ENCODE data around the gene CLPTM1L.

Gene CLPTM1L

DNA sequence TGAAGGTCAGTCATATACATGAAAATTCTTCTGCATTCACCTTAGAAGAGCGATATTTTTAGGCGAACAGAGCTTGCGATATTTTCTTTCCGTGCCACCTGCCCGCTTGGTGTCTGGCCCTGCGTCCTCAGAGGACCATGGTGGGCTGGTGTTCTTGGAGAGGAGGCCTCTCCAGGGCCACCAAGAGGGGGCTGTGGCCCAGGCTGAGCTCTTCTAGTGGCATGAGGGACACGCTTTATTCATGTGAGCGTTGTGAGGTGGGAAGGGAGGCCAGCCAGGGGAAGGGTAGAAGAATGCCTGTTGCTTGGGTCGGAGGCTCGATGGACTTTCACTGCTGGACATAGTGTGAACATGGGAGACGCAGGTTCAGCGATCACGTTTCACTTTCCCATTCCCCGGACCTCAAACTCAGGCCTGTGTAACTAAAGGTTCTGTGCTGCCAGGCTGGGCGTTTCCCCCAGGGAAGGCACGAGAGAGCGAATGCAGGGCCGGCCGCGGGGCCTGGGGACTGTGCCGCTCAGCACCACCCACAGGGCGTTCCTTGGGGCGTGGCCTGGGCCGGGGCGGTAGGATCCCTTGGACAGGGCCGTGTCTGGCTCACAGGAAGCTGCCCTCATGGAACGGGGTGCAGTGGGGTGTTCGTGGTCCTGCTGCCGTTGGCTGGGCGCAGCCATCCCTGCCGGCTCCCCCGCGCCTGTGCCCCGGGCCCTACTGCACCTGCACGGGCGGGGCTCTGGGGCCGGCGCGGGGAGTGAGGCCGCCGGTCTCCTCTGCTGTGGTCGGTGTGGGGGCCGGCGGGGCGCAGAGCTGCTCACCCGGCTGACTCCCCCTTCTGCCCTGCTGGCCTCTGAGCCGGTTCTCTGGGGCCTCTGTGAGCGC lies 40.7 kb upstream of the CLPTM1L start:
- Mint-ChIP-seq H3K27ac (peak overlapping the region; percentile 99), H3K9me3 (no peaks in the 10 kb centered on the region), H3K27me3 (ENCODE audit: low read depth) (peaks cover 16% of the 10 kb centered on the region), H3K36me3 (ENCODE audit: low read depth) (no peaks in the 10 kb centered on the region), H3K4me1 (ENCODE audit: low read depth) (peaks cover 17% of the 10 kb centered on the region), H3K4me3 (peak overlapping the region; percentile 99)
- DNase-seq (ENCODE audit: low spot score), result peak; percentile 86

GRCh38 chr5:1384521-1384920 lies 39.6 kb upstream of the CLPTM1L start:
- peaks cover 16% of the 10 kb centered on the region for H3K27me3 Mint-ChIP-seq (ENCODE audit: low read depth)
- no peaks in the 10 kb centered on the region for H3K9me3 Mint-ChIP-seq
- H3K27ac Mint-ChIP-seq, result no peak overlapping the region

GRCh38 chr5:1383886-1384401 lies 39.0 kb upstream of the CLPTM1L start:
- H3K4me1 Mint-ChIP-seq (ENCODE audit: low read depth), result peaks cover 17% of the 10 kb centered on the region
- no peaks in the 10 kb centered on the region for H3K36me3 Mint-ChIP-seq (ENCODE audit: low read depth)
- no peak overlapping the region for H3K27ac Mint-ChIP-seq
- H3K9me3 Mint-ChIP-seq, result no peaks in the 10 kb centered on the region
- H3K4me3 Mint-ChIP-seq, result no peak overlapping the region
- peaks cover 16% of the 10 kb centered on the region for H3K27me3 Mint-ChIP-seq (ENCODE audit: low read depth)
- no peak for DNase-seq (ENCODE audit: low spot score)

More at GRCh38 chr5:1384521-1384920, 39.6 kb upstream of the CLPTM1L start:
- Mint-ChIP-seq H3K4me3 (no peak overlapping the region), H3K4me1 (ENCODE audit: low read depth) (peaks cover 17% of the 10 kb centered on the region), H3K36me3 (ENCODE audit: low read depth) (no peaks in the 10 kb centered on the region)
- no peak for DNase-seq (ENCODE audit: low spot score)

DNA sequence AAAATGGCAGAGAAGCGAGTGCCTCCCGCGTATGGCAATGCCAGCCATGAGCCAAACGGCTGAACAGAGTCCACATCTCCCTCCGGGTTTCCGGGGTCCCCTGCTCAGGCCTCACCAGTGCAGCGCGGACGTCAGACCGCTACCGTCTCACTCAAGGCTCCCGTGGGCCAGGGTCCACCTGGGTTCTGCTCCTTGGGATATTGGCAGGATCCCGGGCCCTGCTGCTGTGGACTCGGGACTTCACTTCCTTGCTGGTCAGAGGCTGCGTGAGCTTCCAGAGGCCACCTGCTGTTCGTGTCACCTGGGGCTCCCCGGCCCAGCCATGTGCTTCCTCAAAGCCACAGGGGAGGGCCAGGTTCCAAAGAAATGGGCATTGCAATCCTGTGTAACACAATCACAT lies 38.4 kb upstream of the CLPTM1L start:
- no peak for DNase-seq (ENCODE audit: low spot score)
- peaks cover 17% of the 10 kb centered on the region for H3K4me1 Mint-ChIP-seq (ENCODE audit: low read depth)
- H3K27ac Mint-ChIP-seq, result no peak overlapping the region
- no peaks in the 10 kb centered on the region for H3K36me3 Mint-ChIP-seq (ENCODE audit: low read depth)
- H3K27me3 Mint-ChIP-seq (ENCODE audit: low read depth), result peaks cover 12% of the 10 kb centered on the region
- H3K4me3 Mint-ChIP-seq, result no peak overlapping the region
- H3K9me3 Mint-ChIP-seq, result no peaks in the 10 kb centered on the region

DNA sequence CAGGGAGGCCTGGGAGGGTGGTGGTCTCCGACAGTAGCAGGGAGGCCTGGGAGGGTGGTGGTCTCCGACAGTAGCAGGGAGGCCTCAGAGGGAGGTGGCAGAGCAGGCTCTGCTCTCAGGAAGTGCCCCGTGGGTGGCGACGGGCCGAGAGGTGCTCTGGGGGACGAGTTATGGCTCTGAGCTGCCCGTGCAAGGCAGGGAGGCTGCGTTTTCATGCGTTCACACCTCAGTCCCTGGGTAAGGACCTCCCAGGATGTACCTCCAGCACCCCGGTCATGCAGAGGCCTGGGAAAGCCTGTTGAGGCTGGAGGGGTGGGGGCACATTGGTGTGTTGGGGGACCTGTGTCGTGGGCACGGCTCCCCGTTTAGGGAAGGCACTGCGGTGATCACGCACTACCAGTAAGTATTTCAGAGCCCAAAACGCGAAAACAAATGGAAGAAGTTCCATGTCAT lies 37.4 kb upstream of the CLPTM1L start:
- Mint-ChIP-seq H3K9me3 (no peaks in the 10 kb centered on the region), H3K4me3 (no peak overlapping the region), H3K27ac (no peak overlapping the region), H3K27me3 (ENCODE audit: low read depth) (peaks cover 7% of the 10 kb centered on the region), H3K36me3 (ENCODE audit: low read depth) (no peaks in the 10 kb centered on the region), H3K4me1 (ENCODE audit: low read depth) (peaks cover 15% of the 10 kb centered on the region)
- DNase-seq (ENCODE audit: low spot score), result no peak

DNA sequence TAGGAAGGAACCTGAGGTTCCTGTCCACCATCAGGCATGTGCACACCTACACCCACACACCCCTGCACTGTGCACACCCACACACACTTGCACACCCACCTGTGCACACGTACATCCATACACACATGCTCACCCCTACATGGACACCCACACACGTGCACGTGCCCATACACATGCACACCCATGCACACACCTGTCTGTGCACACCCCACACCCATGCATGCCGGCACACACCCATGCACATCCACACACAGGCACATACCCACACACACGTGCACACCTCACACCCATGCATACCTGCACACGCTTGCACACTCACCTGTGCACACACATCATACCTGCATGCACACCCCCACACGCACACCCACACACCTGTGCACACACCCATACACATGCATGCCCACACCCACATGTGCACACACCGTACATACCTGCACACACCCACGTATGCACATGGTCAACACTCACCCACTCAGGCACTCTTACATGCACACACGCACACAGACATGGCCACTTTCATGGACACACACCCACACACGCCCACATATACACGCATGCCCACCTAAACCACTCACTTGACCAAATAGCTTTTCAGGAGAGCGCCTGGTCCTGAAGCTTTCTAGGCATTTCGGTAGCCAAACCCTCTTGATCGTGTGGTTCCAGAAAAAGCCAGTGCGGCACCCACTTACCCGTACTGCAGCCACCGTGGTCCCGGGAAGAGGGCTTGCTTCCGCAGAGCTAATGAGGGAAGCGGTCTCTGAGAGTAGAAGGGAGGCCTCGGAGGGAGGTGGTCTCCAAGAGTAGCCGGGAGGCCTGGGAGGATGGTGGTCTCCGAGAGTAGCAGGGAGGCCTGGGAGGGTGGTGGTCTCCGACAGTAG lies 36.7 kb upstream of the CLPTM1L start:
- Mint-ChIP-seq H3K27me3 (ENCODE audit: low read depth) (peaks cover 2% of the 10 kb centered on the region), H3K4me1 (ENCODE audit: low read depth) (peaks cover 10% of the 10 kb centered on the region), H3K36me3 (ENCODE audit: low read depth) (no peaks in the 10 kb centered on the region), H3K27ac (no peak overlapping the region), H3K4me3 (no peak overlapping the region), H3K9me3 (no peaks in the 10 kb centered on the region)
- DNase-seq (ENCODE audit: low spot score), result no peak

DNA sequence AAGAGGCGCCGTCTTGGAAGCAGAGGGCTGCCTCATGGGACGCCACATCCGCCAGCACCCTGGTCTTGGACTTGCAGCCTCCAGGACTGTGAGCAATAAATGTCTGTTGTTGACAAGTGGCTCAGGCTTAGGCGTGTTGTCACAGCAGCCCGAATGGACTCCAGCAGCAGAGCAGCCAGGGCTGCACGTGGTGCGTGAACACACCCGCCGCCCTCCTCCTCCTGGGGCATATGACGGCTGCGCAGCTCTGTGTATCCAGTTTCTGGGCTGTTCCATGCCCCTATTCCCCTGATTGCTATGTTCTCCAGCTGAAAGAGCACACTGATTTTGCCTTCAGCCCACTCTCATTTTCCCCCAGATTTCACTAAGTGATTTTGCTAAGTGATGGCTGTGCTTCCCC lies 36.0 kb upstream of the CLPTM1L start:
- DNase-seq (ENCODE audit: low spot score), result no peak
- Mint-ChIP-seq H3K27me3 (ENCODE audit: low read depth) (peaks cover 2% of the 10 kb centered on the region), H3K9me3 (no peaks in the 10 kb centered on the region), H3K36me3 (ENCODE audit: low read depth) (no peaks in the 10 kb centered on the region), H3K27ac (no peak overlapping the region), H3K4me1 (ENCODE audit: low read depth) (peaks cover 7% of the 10 kb centered on the region), H3K4me3 (no peak overlapping the region)

- no peaks in the 10 kb centered on the region for H3K36me3 Mint-ChIP-seq (ENCODE audit: low read depth)
- no peaks in the 10 kb centered on the region for H3K9me3 Mint-ChIP-seq
- peak; percentile 49 for DNase-seq (ENCODE audit: low spot score)
- H3K4me3 Mint-ChIP-seq, result peak overlapping the region; percentile 80
- H3K4me1 Mint-ChIP-seq (ENCODE audit: low read depth), result peaks cover 2% of the 10 kb centered on the region
- peaks cover 2% of the 10 kb centered on the region for H3K27me3 Mint-ChIP-seq (ENCODE audit: low read depth)
- H3K27ac Mint-ChIP-seq, result peak overlapping the region; percentile 73
These were observed 35.3 kb upstream of the CLPTM1L start for GRCh38 chr5:1380011-1380817.

DNA sequence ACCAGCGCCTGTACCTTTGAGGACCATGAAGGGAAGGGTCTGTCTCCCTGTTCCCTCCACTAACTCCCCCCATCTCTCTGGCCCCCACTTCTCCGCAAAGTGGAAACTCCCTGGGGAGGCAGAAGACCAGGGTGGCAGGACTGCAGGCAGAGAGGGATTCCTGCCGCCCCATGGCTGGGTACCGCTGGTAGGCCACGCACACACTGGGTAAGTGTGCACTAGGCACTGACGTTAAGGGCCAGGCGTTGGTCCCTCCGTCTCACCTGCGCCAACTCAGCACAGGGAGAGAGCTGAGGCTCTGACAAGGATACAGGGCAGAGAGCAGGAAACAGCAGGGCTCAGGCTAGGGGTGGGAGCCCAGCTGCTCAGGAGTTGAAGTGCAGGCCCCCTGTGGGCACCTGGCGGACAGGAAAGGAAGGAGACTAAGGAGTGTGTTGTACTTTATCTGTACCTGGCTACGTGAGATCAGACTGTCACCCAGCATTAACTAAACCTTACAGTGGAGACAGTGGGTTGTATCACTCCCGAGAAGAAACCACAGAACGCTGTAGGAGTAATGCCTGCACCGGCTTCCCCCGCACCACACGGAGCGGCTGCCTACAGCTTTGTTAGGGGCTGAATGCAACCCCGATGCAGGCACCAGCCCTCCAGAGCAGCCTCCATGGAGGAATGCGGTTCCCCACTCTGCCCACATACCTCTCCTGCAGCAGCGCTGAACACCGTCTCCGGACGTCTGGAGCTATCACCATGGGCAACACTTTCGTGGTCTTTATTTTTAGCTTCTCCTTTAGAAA lies 34.2 kb upstream of the CLPTM1L start:
- H3K27me3 Mint-ChIP-seq (ENCODE audit: low read depth), result peaks cover 2% of the 10 kb centered on the region
- no peak for DNase-seq (ENCODE audit: low spot score)
- no peak overlapping the region for H3K27ac Mint-ChIP-seq
- H3K36me3 Mint-ChIP-seq (ENCODE audit: low read depth), result no peaks in the 10 kb centered on the region
- H3K4me3 Mint-ChIP-seq, result no peak overlapping the region
- H3K9me3 Mint-ChIP-seq, result no peaks in the 10 kb centered on the region
- H3K4me1 Mint-ChIP-seq (ENCODE audit: low read depth), result no peaks in the 10 kb centered on the region

DNA sequence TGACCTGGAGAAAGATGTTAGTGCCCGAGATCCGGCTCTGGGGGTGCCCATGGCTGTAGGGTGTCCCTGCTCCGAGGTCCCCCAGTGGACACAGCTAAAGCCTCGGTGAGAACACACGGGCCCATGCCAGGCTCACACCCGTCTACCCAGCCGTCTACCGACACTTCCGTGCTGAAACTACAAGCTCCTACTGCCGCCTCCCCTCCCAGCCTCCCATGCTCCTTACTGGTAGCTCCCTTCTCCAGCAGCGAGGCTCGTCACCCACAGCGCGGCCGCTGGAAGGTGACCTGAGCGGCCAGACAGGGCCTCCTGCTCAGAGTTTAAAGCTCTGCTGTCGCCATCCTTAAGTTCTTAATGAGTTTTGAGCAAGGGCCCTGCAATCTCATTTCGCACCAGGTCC lies 33.2 kb upstream of the CLPTM1L start:
- no peak overlapping the region for H3K4me3 Mint-ChIP-seq
- H3K36me3 Mint-ChIP-seq (ENCODE audit: low read depth), result no peaks in the 10 kb centered on the region
- H3K27ac Mint-ChIP-seq, result no peak overlapping the region
- no peaks in the 10 kb centered on the region for H3K4me1 Mint-ChIP-seq (ENCODE audit: low read depth)
- no peaks in the 10 kb centered on the region for H3K9me3 Mint-ChIP-seq
- DNase-seq (ENCODE audit: low spot score), result no peak
- peaks cover 2% of the 10 kb centered on the region for H3K27me3 Mint-ChIP-seq (ENCODE audit: low read depth)

DNA sequence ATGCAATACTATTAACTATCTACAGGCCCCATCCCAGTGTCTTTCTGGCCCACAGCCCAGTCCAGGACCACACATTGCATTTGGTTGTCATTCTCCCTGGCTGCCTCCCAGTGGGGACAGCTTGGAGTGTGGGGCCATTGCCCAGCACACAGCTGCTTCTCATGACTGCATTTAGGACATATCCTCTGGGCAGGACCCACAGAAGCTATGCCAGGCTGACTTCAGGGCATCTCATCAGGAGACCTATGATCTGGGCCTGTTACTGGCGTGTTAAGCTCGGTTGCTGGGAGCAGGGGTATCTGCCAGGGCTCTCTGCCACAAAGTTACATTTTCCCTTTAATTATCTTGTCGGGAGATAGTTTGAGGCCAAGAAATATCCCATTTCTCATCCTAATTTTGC lies 32.1 kb upstream of the CLPTM1L start:
- Mint-ChIP-seq H3K27me3 (ENCODE audit: low read depth) (peaks cover 4% of the 10 kb centered on the region), H3K27ac (no peak overlapping the region), H3K9me3 (no peaks in the 10 kb centered on the region), H3K4me1 (ENCODE audit: low read depth) (no peaks in the 10 kb centered on the region), H3K36me3 (ENCODE audit: low read depth) (no peaks in the 10 kb centered on the region), H3K4me3 (no peak overlapping the region)
- no peak for DNase-seq (ENCODE audit: low spot score)

- no peaks in the 10 kb centered on the region for H3K4me1 Mint-ChIP-seq (ENCODE audit: low read depth)
- no peak overlapping the region for H3K27ac Mint-ChIP-seq
- H3K4me3 Mint-ChIP-seq, result no peak overlapping the region
- H3K27me3 Mint-ChIP-seq (ENCODE audit: low read depth), result peaks cover 4% of the 10 kb centered on the region
- H3K9me3 Mint-ChIP-seq, result no peaks in the 10 kb centered on the region
- DNase-seq (ENCODE audit: low spot score), result no peak
- H3K36me3 Mint-ChIP-seq (ENCODE audit: low read depth), result no peaks in the 10 kb centered on the region
These were observed 31.2 kb upstream of the CLPTM1L start for GRCh38 chr5:1375871-1376810.
